H54 (cell line): Measurements from ENCODE around the gene ATF6.

ENCODE experiments used
- DNase-seq: peaks from one replicate; pipeline ENCODE4 v3.0.0; 2011; ENCODE audit warnings: low spot score, mixed read lengths; ENCODE audit not compliant: insufficient read length
- FAIRE-seq: peaks from 3 replicates; lab custom pipeline; 2011; peaks lifted over from hg19 to GRCh38; lab: Jason Lieb, UNC
- POLR2A ChIP-seq: IDR thresholded peaks from 2 replicates; pipeline ENCODE4 v1.6.1; 2011; ENCODE audit warnings: low read depth, mild to moderate bottlenecking, low read length

ATF6 gene

DNA sequence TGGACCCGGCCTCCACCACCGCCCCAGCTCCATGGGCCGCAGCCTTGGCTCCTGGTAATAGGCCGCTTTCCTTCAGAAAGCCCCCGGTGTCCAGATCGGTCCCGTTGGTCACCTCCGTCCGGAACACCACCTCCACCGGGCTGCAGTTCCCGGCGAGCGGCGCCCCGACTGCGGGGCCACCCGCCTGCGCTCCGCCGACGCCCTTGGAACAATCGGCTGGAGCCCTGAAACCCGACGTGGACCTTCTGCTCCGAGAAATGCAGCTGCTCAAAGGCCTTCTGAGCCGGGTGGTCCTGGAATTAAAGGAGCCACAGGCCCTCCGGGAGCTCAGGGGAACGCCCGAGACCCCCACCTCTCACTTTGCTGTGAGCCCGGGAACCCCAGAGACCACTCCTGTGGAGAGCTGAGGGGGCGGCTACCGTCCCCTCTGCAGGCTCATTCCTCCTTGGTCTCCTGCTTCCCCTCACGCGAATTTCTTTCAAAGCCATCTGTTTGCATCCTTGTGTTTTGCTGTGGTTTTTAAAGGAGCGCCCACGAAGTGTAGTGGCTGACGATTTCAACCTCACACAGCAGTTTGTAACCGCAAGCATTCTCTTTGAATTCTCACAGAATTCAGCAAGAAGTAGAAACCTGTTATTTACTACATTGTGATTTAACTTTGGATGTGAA, 38.7 kb upstream of the ATF6 start:
- DNase-seq (peak; percentile 6), FAIRE-seq (no peak)
- no peak for TF ChIP-seq POLR2A

DNA sequence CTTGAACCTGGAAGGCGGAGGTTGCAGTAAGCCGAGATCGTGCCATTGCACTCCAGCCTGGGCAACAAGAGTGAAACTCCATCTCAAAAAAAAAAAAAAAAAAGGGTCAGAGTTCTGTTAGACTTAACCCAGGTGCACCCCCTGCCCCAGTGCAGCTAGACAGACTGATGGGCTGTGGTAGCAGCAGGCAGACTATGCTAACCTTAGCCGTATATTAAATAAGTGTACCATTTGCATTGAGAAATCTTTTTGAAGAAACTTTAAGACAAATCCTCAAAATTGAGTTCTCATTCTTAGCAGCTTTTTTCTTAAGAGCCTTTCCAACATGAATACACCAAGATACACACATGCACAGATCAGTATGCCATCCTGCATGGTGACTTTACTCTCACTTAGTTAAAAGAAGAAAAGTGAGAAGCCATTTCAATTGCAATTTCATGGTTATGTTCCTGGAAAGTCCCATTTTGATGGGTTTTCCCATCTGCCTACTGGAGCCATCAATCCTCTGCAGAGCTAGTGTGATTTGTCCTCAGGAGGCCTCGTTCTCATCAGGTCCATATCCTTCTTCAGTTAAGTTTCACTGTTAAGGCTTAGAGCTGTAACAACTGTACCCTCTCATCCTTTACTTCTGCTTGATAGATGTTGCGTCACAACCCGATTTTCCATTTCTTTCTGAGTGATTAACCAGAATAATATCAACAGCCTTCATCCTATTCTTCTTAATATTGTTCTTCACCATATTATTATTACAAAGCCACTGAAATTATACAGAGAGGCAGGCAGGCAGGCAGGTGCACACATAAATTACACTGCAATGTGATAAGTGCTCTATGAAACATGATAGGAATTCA, 37.5 kb upstream of the ATF6 start:
- no peak for DNase-seq
- FAIRE-seq: no peak
- TF ChIP-seq POLR2A: no peak

DNA sequence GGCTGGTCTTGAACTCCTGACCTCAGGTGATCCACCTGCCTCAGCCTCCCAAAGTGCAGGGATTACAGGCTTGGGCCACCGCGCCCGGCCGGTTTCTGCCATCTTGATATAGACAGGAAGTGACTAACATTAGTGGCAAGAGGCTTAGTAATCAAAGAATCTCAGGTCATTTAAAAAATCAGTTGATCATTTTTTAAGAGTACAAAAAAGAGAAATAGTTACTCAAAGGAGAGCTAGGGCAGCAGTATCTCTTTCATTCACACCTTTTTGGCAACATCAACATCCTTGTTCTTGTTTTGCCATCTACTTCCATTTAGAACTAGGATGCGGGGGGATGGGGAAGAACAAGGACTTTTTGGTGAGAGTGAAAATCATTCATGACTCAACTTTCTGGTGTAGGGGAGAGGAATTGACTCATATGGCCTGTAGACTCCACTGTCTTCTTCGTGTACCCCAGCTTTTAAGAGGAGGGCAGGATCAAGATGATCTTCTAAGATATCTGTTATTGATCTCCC, 36.0 kb upstream of the ATF6 start:
- TF ChIP-seq POLR2A: no peak
- peak; percentile 43 for FAIRE-seq
- DNase-seq: peak; percentile 50

DNA sequence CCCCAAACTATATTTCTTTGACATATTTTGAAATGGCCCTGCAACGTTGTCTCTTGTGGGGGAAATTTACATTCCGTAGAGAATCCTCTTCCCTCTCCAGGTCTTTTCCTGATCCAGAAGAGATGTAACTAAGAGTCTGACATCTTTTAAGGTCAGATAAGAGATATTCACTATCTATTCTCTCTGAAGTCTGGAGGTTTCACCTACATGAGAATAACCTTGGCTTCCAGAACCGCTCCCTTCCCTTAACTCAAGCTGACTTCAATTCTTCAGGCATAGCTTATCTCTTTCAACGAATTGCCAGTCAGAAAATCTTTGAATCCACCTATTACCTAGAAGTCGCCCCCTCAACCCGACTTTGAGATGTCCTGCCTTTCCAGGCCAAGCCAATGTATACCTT, 34.9 kb upstream of the ATF6 start:
- no peak for TF ChIP-seq POLR2A
- FAIRE-seq (no peak), DNase-seq (no peak)

DNA sequence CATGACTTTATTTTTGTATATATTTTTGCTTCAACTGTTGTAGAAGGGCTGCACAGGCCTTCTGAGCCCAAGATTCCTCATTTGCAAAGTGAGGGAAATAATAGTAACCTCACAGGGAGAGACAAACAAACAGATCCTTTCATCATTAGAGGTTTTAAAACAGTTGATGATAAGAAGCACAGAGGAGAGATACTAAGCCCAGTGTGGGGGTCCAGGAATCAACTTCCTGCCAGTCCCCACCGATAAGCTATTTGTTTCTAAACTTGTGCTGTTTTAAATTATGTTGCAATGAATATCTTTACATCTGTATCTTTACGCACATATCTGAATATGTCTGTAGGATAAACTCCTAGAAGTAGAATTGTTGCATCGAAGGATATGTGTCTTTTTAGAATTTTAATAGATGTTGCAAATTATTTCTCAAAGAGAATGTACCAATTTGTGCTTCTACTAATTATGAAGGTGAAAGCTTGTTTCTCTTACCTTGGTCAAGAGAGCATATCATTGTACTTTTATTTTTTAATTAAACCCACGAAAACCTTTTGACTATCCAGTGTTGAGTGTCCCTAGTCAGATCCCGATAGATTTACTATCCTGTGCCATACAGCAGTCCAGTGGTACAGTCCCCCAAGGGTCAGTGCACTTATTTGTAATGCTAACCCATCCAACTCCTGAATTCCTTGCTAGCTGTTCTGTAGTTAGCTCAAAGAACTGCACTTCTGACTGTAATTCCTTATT, 34.0 kb upstream of the ATF6 start:
- FAIRE-seq (no peak), DNase-seq (no peak)

DNA sequence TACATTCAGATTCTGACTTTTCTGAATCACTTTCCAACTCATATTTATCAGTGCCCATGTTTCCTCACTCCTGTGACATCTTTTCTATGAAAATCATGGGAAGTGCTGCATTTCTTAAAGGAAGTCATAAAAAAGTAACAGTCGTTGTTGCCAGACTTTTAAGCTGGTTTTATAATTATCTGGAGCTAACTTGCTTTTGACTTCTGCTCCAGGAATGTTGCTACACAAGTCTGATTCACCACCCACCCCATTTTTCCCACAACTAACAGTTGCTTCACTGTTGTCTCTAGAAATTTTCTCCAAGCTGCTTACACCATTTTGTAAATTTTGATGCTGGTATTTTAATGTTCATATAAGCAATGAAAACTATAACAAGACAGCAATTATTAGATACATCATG, 32.6 kb upstream of the ATF6 start:
- no peak for FAIRE-seq
- DNase-seq: no peak
- no peak for TF ChIP-seq POLR2A

More for the DNA sequence above, 34.0 kb upstream of the ATF6 start:
- no peak for TF ChIP-seq POLR2A

DNA sequence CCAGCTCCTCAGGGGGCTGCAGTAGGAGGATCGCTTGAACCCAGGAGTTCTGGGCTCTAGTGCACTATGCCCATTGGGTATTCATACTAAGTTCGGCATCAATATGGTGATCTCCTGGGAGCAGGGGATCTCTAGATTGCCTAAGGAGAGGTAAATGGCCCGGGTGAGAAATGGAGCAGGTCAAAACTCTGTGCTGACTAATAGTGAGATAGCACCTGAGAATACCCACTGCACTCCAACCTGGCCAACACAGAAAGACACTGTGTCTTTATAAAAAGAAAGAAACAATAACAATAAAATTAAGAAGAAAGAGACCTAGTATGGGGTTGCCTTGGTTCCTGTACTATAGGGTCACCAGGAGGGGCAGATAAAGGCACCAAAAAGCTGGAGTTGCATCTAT, 30.3 kb upstream of the ATF6 start:
- no peak for TF ChIP-seq POLR2A
- DNase-seq (no peak), FAIRE-seq (no peak)

DNA sequence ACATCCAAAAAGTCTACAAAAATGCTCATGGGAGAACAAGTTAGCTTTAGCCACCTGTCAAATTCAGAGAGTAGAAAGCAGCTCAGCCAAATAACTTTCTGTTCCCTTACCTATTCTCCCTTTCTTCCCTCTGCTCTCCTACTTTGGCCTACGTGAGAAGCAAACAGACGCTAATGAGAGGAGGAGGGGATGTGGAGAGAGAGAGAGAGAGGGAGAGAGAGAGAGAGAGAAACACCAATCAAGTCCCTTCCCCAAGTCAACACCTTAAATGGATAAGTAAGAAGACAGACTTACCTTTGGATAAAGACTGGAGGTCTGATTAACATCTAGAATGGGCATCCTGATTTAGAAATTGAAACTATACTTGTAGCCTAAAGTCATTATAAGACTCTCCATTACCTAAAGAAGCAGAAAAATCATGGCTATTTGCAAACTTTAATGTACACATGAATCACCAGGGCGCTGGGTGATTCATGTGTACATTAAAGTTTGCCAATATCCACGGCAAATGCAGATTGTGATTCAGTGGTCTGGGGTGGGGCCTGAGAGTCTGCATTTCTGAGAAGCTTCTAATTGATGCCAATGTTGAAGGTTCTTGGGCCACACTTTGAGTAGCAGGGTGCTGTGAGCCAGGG, 29.7 kb upstream of the ATF6 start:
- no peak for TF ChIP-seq POLR2A
- DNase-seq (no peak), FAIRE-seq (no peak)

DNA sequence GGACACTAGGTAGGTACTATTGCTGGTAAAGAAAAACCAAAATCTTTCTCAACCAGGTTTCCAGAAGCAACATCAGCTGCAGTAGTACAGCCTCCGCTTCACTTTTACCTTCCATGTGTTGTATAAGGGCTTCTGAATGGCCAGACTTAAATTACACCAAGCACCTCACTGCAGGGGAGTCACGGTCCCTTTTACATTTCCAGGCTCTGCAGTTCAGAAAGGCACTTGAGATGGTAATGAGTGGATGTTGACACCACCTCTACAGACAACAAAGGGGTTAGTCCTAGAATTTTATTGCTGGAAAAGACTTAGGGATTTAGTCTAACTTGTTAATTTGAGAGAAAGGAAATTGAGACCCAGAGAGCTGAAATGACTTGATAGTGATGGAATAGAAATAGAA, 28.5 kb upstream of the ATF6 start:
- no peak for TF ChIP-seq POLR2A
- FAIRE-seq (no peak), DNase-seq (no peak)

DNA sequence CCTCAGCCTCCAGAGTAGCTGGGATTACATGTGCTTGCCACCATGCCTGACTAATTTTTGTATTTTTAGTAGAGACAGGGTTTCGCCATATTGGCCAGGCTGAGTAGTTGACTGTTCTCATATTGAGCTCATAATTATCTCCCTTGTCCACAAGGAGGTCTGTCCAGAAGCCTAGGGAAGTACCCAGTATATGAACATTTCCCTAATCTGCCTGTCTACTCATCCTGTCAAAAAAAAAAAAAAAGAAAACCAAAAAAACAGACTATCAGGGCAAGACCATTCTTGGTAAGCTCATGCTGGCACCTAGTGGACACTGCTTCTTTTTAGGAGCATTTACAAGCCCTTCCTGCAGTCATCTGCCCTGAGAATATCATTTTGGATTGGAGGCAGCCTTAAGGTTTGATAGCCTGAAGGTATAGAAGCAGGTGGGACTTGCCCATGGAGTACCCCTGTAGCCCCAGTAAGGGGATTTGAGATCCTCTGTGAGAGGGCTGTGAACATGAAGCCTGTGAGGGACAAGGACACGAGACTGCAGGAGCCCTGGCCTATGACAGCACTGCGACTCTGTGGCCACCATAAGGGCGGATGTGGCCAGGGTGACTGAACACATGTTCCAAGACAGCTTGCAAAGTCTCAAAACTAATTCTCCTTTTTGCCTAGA, 27.4 kb upstream of the ATF6 start:
- TF ChIP-seq POLR2A: no peak
- FAIRE-seq: peak; percentile 27
- no peak for DNase-seq

DNA sequence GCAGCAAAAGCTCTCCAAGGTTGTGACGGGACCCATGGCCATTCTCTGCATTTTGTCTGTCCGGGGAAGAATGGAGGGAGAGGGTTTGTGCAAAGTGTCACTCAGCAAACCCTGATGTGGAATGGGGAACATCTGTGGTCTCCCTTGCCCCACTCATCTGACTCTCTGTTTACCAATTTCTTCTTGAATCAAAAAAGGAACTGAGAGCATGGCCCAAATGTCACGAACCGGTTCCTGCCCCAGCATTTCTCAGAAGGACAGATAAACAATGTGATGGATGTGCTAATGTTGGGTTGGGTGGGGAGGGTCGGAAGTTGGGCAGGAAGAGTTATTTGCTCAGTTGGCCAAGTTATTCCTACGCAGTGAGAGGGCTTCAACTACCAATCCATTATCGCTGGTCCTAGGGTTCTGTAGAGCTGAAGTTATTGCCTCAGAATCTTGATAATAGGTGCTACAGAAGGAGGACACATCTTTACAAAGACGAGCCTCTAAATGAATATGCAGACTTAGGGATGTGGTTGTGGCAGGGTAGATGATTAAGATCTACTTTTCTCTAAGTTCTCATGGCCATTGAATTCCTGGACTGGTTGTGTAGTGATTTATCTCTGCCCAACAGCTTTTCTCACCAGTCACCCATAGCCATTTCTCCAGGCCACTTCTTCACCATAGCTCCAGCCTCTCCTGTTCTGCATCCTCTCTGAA, 26.1 kb upstream of the ATF6 start:
- FAIRE-seq: no peak
- no peak for TF ChIP-seq POLR2A

DNA sequence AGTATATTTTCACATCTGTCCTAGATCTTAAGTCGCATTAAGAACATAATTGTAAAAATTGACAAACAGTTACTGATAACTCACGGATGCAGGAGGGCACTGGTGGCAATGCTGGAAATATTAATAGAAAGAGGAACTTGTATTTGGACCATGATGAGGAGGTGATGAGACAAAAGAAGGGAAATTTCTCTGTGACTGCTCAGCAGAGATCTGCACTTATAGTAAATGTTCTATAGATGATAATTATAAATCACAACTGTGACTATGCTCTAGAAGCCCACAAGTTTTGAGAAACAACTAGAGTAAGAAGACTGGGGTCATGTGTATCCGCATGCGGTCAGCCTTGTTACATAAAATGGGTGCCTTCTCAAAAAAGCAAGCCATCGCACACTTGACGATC, 25.2 kb upstream of the ATF6 start:
- DNase-seq (no peak), FAIRE-seq (no peak)
- no peak for TF ChIP-seq POLR2A

More for the DNA sequence above, 26.1 kb upstream of the ATF6 start:
- DNase-seq: no peak

DNA sequence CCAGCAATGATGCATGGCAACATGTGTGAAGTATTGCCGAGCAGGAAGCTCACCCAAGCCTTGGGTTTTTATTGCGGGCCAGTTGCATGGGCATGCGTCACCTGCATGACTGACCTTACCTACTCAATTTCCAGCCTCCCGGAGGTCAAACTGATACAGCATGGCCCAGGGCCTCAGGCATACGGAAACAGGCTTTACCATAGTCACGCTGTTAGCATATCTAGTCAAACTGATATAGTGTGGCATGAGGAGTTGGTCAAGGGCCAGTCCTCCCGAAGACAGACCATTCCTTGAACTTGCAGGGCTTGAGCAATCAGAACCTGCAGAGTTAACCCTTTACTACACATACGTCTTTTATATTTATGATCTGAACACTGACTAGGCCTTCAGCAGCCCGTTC, 22.9 kb upstream of the ATF6 start:
- DNase-seq: no peak
- no peak for TF ChIP-seq POLR2A
- FAIRE-seq: no peak
